AG04449 (cell line): ENCODE results near the gene SLC25A33.
"Not testable (repeated sequence)": the region's sequence is repeated elsewhere in the genome, so short reads cannot be mapped to it uniquely, and the experiment has no call there.

Source experiments
- CTCF ChIA-PET: fragments of 350-600 bp; formaldehyde crosslinking; extraction: SDS; loops from one replicate; lab custom pipeline; 2021; ENCODE audit warnings: antibody characterized with exemption; lab: Yijun Ruan, JAX
- POLR2A ChIA-PET: fragments of 400-600, 350-600 bp; formaldehyde crosslinking; extraction: SDS; loops from one replicate; lab custom pipeline; 2020; ENCODE audit warnings: antibody characterized with exemption, inconsistent platforms; lab: Yijun Ruan, JAX
- DNase-seq: peaks from one replicate; pipeline ENCODE4 v3.0.0-alpha.2; 2010; ENCODE audit warnings: low read depth, low spot score
- H3K4me3 ChIP-seq: 2 replicates; pipeline ENCODE4 v1.5.1; 2011; ENCODE audit warnings: low read depth, mild to moderate bottlenecking, control low read depth, low read length
- CTCF ChIP-seq: IDR thresholded peaks from one replicate; pipeline ENCODE4 v1.5.1; 2011; ENCODE audit warnings: mild to moderate bottlenecking, moderate library complexity, low read length, control low read depth, inconsistent platforms; ENCODE audit not compliant: insufficient read depth; ENCODE audit errors: missing control alignments

SLC25A33 gene

GRCh38 chr1:9558946-9559545, 19.8 kb downstream of the SLC25A33 start:
- H3K4me3 ChIP-seq: no peak overlapping the region
- no peak for TF ChIP-seq CTCF
- ChIA-PET POLR2A (no interaction called here), CTCF (interaction anchor here (1.2 to 2.2 kb wide), 2 partner anchors 14 to 29 kb away, joined by 4 to 11 read pairs; no protein-coding TSS in a partner anchor)
- DNase-seq: no peak

DNA sequence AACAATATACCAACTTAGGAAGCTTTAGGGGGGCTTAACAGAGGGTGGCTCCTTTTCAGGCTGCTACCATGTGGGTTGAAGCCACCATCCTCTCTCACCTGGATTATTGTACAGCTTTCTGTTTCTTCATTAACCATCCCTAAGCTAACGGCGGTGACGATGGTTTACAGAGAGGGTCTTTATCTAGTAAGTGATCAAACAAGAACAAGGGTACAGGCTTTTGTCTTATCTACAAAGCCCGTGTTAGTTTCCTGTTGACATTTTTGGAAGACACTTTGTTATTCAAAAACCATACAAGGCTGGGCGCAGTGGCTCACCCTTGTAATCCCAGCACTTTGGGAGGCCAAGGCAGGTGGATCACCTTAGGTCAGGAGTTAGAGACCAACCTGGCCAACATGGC, 20.4 kb downstream of the SLC25A33 start:
- POLR2A ChIA-PET: no interaction called here
- no peak overlapping the region for H3K4me3 ChIP-seq
- TF ChIP-seq CTCF: no peak
- CTCF ChIA-PET: interaction anchor here (2.2 kb wide), 1 partner anchor 13 kb away, joined by 11 read pairs; no protein-coding TSS in a partner anchor
- no peak for DNase-seq

DNA sequence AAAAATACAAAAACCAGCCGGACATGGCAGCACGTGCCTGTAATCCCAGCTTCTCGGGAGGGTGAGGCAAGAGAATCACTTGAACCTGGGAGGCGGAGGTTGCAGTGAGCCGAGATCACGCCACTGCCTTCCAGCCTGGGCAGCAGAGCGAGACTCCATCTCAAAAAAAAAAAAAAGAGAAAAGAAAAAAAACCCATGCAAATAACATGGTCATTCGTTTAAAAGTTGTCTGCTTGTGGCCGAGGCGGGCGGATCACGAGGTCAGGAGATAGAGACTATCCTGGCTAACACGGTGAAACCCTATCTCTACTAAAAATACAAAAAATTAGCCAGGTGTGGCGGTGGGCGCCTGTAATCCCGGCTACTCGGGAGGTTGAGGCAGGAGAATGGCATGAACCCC, 20.8 kb downstream of the SLC25A33 start:
- CTCF ChIA-PET: interaction anchor here (2.2 kb wide), 1 partner anchor 13 kb away, joined by 11 read pairs; no protein-coding TSS in a partner anchor
- POLR2A ChIA-PET, DNase-seq, H3K4me3 ChIP-seq: not testable (repeated sequence)

GRCh38 chr1:9561429-9561828, 22.2 kb downstream of the SLC25A33 start:
- POLR2A ChIA-PET: interaction anchor here (1.0 kb wide), 1 partner anchor 22 kb away, joined by 3 read pairs; the partner anchor contains the start of gene SLC25A33
- DNase-seq: peak; percentile 63
- H3K4me3 ChIP-seq: no peak overlapping the region
- CTCF ChIA-PET: interaction anchor here (0.6 kb wide), 1 partner anchor 66 kb away, joined by 3 read pairs; no protein-coding TSS in a partner anchor
- no peak for TF ChIP-seq CTCF

GRCh38 chr1:9569267-9569666, 30.0 kb downstream of the SLC25A33 start:
- POLR2A ChIA-PET: no interaction called here
- CTCF ChIA-PET: interaction anchor here (1.1 to 8.6 kb wide), 10 partner anchors 11 to 302 kb away, joined by 3 to 148 read pairs (median 6); partner anchors contain the start of gene TMEM201
- no peak overlapping the region for H3K4me3 ChIP-seq
- no peak for TF ChIP-seq CTCF
- DNase-seq: no peak

GRCh38 chr1:9570886-9571529, 31.7 kb downstream of the SLC25A33 start:
- POLR2A ChIA-PET, DNase-seq, H3K4me3 ChIP-seq: not testable (repeated sequence)
- CTCF ChIA-PET: interaction anchor here (0.7 to 8.6 kb wide), 9 partner anchors 9 to 304 kb away, joined by 3 to 148 read pairs (median 7); partner anchors contain the start of gene TMEM201

DNA sequence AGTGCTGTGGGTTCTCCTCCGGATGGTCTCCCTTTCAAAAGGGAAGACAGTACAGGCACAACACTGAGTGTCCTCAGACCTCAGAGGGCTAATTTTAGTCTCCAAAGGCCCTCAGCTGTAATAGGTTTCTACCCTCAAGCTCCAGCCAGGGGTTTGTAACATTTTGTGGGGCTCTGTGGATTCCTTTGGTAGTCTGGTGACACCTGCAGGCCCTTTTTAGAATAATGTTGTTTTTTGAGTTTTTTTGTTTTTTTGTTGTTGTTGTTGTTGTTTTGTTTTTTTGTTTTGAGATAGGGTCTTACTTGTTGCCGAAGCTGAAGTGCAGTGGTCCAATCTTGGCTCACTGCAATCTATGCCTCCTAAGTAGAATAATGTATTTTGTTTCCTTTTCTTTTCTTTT, 34.5 kb downstream of the SLC25A33 start:
- CTCF ChIA-PET: interaction anchor here (0.7 to 8.6 kb wide), 11 partner anchors 9 to 659 kb away, joined by 3 to 148 read pairs (median 4); partner anchors contain the start of gene TMEM201
- POLR2A ChIA-PET: no interaction called here

More for the DNA sequence above, 34.5 kb downstream of the SLC25A33 start:
- no peak for TF ChIP-seq CTCF
- no peak overlapping the region for H3K4me3 ChIP-seq
- DNase-seq: no peak
